Prostate gland (tissue), 2 donors: ENCODE results near the gene PTPRT. TPM values are rescaled to one million over a fixed set of nuclear protein-coding genes. Genes with fewer than 3 reads are reported as not detected.

Source experiments
- DNase-seq: peaks from one replicate; pipeline ENCODE4 v3.0.0-alpha.2; 2019; ENCODE audit warnings: low spot score
- H3K27ac ChIP-seq, 2 donors: fragments of 200-600 bp; sonication (generic); 2 replicates each; pipeline ENCODE4 v1.5.1; 2017 to 2019
- H3K27me3 ChIP-seq: fragments of 200-600 bp; sonication (generic); replicated peaks from 2 replicates; pipeline ENCODE4 v1.5.1; 2019; ENCODE audit not compliant: insufficient read depth
- H3K36me3 ChIP-seq, 2 donors: fragments of 200-600 bp; sonication (generic); 1 replicate in 1 of 2; 2 replicates in 1 of 2; pipeline versions ENCODE4 v1.5.1 to v1.8.1; 2017 to 2019
- H3K4me1 ChIP-seq: fragments of 200-600 bp; sonication (generic); replicated peaks from 2 replicates; pipeline ENCODE4 v1.5.1; 2019
- H3K4me3 ChIP-seq, 2 donors: fragments of 200-600 bp; sonication (generic); 2 replicates each; pipeline ENCODE4 v1.5.1; 2017 to 2019
- H3K9me3 ChIP-seq: fragments of 200-600 bp; sonication (generic); 2 replicates; pipeline ENCODE4 v1.5.1; 2017
- POLR2A ChIP-seq: fragments of 450-650 bp; IDR thresholded peaks from one replicate; pipeline ENCODE4 v1.6.1; 2016; ENCODE audit warnings: antibody characterized with exemption, mild to moderate bottlenecking
- POLR2AphosphoS5 ChIP-seq: sonication (generic); formaldehyde crosslinking; IDR thresholded peaks from one replicate; pipeline ENCODE4 v1.6.1; 2017; ENCODE audit warnings: antibody characterized with exemption
- WGBS: methylation state at CpG from one replicate; pipeline ENCODE4 v1.1.5; 2018; 5-methylcytosine and 5-hydroxymethylcytosine counted together
- intact Hi-C: fragments of 100-400 bp; cut with DNase I; formaldehyde crosslinking; loops from one replicate; pipeline ENCODE4 v1.14.2; 2022
- total RNA-seq, 2 donors: library from RNA; depleted of rRNA; stranded (reverse); fragments of >200 nt; gene quantifications; one replicate each; pipeline ENCODE4 v1.1.0, GENCODE V29; 2016
- TF ChIP-seq, protein P1 (sequence below), 4 experiments: fragments of 200-600 bp in 2 of 4; fragments of 450-650 bp in 2 of 4; sonication (generic) in 2 of 4; IDR thresholded peaks; 1 replicate in 3 of 4; 2 replicates in 1 of 4; pipeline ENCODE4 v1.5.1; 2016 to 2019; ENCODE audit warnings: antibody characterized with exemption in 4 of 4, mild to moderate bottlenecking in 2 of 4, moderate library complexity in 2 of 4

The PTPRT gene
- total RNA-seq, 2 donors from 2014 or later = 1.5 to 3.5 TPM

DNA sequence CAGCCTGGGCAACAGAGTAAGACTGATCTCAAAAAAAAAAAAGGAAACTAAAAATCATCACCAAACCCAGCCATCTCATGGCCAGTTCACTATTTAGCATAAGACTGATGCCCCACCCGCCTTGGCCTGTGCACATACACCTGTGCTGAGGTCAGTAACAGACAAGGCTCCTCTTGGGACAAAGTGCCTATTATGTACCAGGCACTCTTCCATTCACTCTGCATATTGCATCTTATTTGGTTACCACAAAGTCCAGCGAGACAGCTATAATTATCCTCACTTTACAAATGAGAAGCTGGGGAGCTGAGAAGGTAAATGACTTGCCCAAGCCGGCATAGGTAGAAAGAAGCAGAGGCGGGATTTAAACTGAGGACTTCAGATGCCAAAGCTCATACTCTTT lies 3.8 kb downstream of the PTPRT start:
- no peaks in the 10 kb centered on the region for H3K36me3 ChIP-seq
- WGBS = 91% methylated on average over 4 of the region's 4 CpGs
- intact Hi-C loops = loop anchor here (5.0 kb wide), 2 partner anchors 984 to 1449 kb away; no protein-coding TSS in a partner anchor
- no peaks in the 10 kb centered on the region for H3K4me1 ChIP-seq
- TF ChIP-seq POLR2A = no peak
- TF ChIP-seq, protein P1, sequence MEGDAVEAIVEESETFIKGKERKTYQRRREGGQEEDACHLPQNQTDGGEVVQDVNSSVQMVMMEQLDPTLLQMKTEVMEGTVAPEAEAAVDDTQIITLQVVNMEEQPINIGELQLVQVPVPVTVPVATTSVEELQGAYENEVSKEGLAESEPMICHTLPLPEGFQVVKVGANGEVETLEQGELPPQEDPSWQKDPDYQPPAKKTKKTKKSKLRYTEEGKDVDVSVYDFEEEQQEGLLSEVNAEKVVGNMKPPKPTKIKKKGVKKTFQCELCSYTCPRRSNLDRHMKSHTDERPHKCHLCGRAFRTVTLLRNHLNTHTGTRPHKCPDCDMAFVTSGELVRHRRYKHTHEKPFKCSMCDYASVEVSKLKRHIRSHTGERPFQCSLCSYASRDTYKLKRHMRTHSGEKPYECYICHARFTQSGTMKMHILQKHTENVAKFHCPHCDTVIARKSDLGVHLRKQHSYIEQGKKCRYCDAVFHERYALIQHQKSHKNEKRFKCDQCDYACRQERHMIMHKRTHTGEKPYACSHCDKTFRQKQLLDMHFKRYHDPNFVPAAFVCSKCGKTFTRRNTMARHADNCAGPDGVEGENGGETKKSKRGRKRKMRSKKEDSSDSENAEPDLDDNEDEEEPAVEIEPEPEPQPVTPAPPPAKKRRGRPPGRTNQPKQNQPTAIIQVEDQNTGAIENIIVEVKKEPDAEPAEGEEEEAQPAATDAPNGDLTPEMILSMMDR (IDR thresholded peaks at IDR 0.05) = no peak
- TF ChIP-seq POLR2AphosphoS5 = no peak
- DNase-seq = no peak
- peaks cover 15% of the 10 kb centered on the region for H3K27me3 ChIP-seq
- H3K27ac ChIP-seq = no peak overlapping the region
- H3K9me3 ChIP-seq = no peaks in the 10 kb centered on the region
- H3K4me3 ChIP-seq = no peak overlapping the region

DNA sequence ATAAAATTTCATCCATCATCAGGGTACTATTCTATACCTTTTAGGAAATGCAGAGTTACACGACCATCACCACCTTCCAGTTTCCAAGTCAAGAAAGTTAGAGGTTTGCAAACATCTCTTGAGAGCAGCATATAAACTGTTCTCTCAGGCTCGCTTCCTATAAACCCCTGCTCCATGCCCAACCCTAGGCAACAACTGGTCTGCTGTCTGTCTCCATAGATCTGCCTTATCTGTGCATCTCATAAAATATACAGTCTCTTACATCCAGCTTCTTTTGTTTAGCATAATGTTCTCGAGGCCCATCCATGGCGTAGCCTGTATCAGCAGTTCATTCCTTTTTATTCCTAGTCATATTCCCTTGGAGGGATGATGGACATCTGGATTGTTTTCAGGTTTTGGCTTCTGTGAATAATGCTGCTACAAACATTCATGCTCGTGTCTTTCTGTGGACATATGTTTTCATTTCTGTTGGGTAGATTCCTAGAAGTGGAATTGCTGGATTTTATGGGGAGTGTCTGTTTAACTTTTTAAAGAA lies 6.1 kb downstream of the PTPRT start:
- H3K4me1 ChIP-seq = no peaks in the 10 kb centered on the region
- intact Hi-C loops = no loop called here
- H3K9me3 ChIP-seq = no peaks in the 10 kb centered on the region
- TF ChIP-seq, protein P1 (IDR thresholded peaks at IDR 0.05) = no peak
- TF ChIP-seq POLR2AphosphoS5 = no peak
- no peak for TF ChIP-seq POLR2A
- H3K36me3 ChIP-seq = no peaks in the 10 kb centered on the region
- 22% methylated on average over 5 of the region's 5 CpGs for WGBS
- H3K27me3 ChIP-seq = peaks cover 3% of the 10 kb centered on the region
- DNase-seq = no peak
- no peak overlapping the region for H3K4me3 ChIP-seq
- no peak overlapping the region for H3K27ac ChIP-seq

DNA sequence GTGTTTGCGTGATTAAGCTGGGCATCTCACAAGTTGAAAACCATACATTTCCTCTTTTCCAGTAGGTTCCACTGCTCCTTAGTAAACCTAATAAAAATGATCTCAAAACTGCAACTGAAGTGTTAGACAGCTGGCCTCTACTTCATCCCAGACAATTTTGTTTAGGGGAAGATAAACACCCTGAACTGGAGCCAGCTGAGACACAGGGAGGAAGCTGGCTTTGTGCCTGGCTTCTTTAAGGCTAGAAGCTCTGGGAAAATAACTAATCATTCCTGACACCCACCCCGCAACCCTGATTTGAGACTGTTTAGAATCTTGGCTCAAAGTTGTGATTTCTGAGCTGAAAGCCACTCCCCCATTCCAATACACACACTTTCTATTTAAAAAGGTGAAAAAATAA lies 11.6 kb downstream of the PTPRT start:
- no peaks in the 10 kb centered on the region for H3K36me3 ChIP-seq
- no peak for DNase-seq
- H3K27me3 ChIP-seq = no peaks in the 10 kb centered on the region
- H3K27ac ChIP-seq = no peak overlapping the region
- H3K4me3 ChIP-seq = no peak overlapping the region
- intact Hi-C loops = no loop called here
- 16% methylated on average over 2 of the region's 2 CpGs for WGBS
- H3K4me1 ChIP-seq = no peaks in the 10 kb centered on the region
- no peaks in the 10 kb centered on the region for H3K9me3 ChIP-seq
- TF ChIP-seq, protein P1 (IDR thresholded peaks at IDR 0.05) = no peak
- TF ChIP-seq POLR2A = no peak
- no peak for TF ChIP-seq POLR2AphosphoS5

DNA sequence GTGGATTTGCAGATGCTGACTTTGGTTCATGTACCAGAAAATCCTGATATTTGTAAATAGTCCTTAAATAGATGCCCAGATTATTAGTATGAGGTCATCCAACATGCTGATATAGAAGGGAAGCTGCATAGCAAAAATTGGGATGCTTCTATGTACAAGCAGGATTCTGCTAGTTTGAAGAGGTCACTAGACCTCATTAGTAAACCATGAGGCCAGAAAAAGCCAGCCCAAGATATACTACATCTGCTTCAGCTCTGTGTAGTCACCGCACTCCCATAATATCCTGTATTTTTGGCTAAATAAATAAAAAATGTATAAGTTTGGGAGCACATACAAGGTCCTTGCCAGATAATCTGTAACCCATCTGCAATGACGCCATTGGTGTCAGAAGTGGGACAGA lies 13.0 kb downstream of the PTPRT start:
- Histone ChIP-seq H3K27ac (no peak overlapping the region), H3K27me3 (no peaks in the 10 kb centered on the region), H3K4me3 (no peak overlapping the region), H3K36me3 (no peaks in the 10 kb centered on the region), H3K9me3 (no peaks in the 10 kb centered on the region), H3K4me1 (no peaks in the 10 kb centered on the region)
- WGBS = 91% methylated on average over 2 of the region's 2 CpGs
- DNase-seq = no peak
- TF ChIP-seq POLR2AphosphoS5 (no peak), POLR2A (no peak)
- TF ChIP-seq, protein P1 (IDR thresholded peaks at IDR 0.05) = no peak
- intact Hi-C loops = no loop called here

DNA sequence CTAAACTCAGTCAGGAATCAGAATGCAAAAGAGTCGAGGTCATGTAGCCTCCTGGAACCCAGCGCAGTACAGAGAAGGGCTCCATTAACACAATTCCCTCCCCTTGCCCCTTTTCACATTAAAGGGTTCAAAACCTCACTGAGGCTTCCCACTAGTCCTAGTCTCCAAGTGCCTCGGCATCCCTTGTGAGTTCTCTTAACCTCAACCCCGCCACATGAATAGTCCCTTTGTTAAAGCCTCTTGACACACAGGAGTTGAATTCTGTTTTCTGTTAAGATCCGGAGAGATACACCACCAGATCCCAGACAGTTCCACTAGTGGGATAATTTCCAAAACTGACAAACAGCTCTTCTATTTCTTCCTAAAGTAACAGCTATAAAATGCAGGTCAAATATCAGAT lies 17.8 kb downstream of the PTPRT start:
- Histone ChIP-seq H3K36me3 (no peaks in the 10 kb centered on the region), H3K27me3 (peaks cover 2% of the 10 kb centered on the region), H3K27ac (no peak overlapping the region), H3K4me3 (no peak overlapping the region), H3K9me3 (no peaks in the 10 kb centered on the region), H3K4me1 (no peaks in the 10 kb centered on the region)
- 49% methylated on average over 5 of the region's 5 CpGs for WGBS
- DNase-seq = no peak
- intact Hi-C loops = no loop called here
- TF ChIP-seq POLR2A (no peak), POLR2AphosphoS5 (no peak)
- TF ChIP-seq, protein P1 (IDR thresholded peaks at IDR 0.05) = no peak
